Coronary artery (tissue), 2 donors: ENCODE measurements around the gene FFAR2.
"Not testable (repeated sequence)": the region's sequence is repeated elsewhere in the genome, so short reads cannot be mapped to it uniquely, and the experiment has no call there.

Experiments used
- DNase-seq: peaks from one replicate; pipeline ENCODE4 v3.0.0-alpha.2; 2017; ENCODE audit warnings: low spot score
- H3K27ac ChIP-seq, 2 donors: fragments of 200-600 bp; sonication (generic); one replicate each; pipeline ENCODE4 v1.5.1; 2016 to 2019
- H3K4me3 ChIP-seq: fragments of 200-600 bp; sonication (generic); 2 replicates; pipeline ENCODE4 v1.5.1; 2016; ENCODE audit warnings: mild to moderate bottlenecking, moderate library complexity
- CTCF ChIP-seq: fragments of 200-600 bp; sonication (generic); IDR thresholded peaks from one replicate; pipeline ENCODE4 v1.5.1; 2019; ENCODE audit warnings: antibody characterized with exemption

The FFAR2 gene

GRCh38 chr19:35447606-35448469, at the start of gene FFAR2:
Gene FFAR2 (plus strand): TSS chr19:35448257. CDS start chr19:35449715, 1,458 bp downstream.
- TF ChIP-seq CTCF, result no peak
- DNase-seq, result no peak
- no peak within 1 kb of the TSS for H3K4me3 ChIP-seq
- H3K27ac ChIP-seq, result peak within 1 kb of the TSS in 1 of 2 donors; percentile 28

GRCh38 chr19:35398570-35398969, 49.5 kb upstream of the FFAR2 start:
- no peak for TF ChIP-seq CTCF
- no peak for DNase-seq
- no peak overlapping the region for H3K4me3 ChIP-seq
- no peak overlapping the region for H3K27ac ChIP-seq

DNA sequence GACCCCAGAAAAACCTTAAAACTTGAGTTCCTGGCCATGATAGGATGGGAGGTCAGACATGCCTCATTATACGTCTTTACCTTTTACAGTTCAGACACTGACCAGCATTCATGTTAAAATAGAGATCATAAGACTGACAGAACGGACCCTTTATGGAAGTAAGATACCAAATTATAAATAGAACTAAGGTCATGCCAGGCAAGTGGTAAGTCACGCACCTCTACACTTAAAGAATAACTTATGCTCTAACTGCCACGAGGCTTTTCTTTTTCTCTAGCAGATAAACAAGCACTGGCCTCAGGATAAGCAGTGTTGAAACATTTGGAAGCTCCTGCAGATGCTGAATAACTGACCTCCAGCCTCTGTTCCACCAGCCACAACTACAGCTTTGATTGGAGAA, 48.8 kb upstream of the FFAR2 start:
- H3K27ac ChIP-seq, result no peak overlapping the region
- DNase-seq, result no peak
- TF ChIP-seq CTCF, result no peak
- no peak overlapping the region for H3K4me3 ChIP-seq

- TF ChIP-seq CTCF, result no peak
- H3K27ac ChIP-seq, result no peak overlapping the region
- H3K4me3 ChIP-seq, result no peak overlapping the region
- DNase-seq, result no peak
Observed at GRCh38 chr19:35399948-35400772, 47.9 kb upstream of the FFAR2 start.

DNA sequence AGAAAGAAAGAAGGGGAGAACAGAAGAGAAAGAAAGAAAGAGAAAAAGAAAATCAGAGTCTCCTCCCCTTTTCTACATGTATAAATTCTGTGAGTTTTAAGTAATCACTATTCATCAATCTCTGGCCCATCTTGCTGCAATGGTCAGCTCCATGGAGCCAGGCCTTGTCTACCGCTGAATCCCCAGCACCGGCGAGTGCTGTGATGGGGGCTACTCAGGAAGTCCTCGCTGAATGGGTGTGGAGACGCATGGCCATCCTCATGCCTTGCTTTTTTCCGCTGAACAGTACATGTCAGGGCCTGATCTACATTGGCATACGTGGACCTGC, 47.3 kb upstream of the FFAR2 start:
- H3K27ac ChIP-seq, result no peak overlapping the region
- TF ChIP-seq CTCF, result no peak
- H3K4me3 ChIP-seq, result no peak overlapping the region
- no peak for DNase-seq

- not testable (repeated sequence) for H3K4me3 ChIP-seq, H3K27ac ChIP-seq, DNase-seq
Observed at GRCh38 chr19:35401416-35401815, 46.6 kb upstream of the FFAR2 start.

DNA sequence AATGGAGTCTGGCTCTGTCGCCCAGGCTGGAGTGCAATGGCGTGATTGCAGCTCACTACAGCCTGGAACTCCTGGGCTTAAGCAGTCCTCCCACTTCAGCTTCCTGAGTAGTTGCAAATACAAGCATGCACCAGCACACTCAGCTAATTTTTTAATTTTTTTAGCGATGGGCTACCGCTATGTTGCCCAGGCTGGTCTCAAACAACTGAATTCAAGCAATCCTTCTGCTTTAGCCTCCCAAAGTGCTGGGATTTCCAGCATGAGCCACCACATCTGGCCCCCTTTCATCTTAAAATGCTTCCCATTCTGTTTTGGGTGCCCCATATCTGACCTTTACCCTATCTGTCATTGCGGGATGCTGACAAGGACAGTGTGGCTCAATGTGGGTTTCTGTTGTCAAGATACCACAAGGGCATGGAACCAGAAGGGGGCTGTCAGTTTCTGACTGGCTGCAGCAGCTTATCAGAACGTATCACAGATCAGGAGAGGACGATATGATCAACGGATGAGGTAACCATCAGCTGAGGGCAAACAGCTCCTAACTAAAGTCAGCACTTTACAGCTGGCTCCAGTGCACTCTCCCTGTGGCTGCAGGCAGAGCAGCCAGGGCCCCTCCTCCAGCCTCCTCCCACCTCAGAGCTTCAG, 44.8 kb upstream of the FFAR2 start:
- Histone ChIP-seq H3K4me3 (no peak overlapping the region), H3K27ac (no peak overlapping the region)
- no peak for TF ChIP-seq CTCF
- no peak for DNase-seq
